NCI-H69 (cell line): Measurements from ENCODE around the gene THRB.
"Not testable (repeated sequence)": the region's sequence is repeated elsewhere in the genome, so short reads cannot be mapped to it uniquely, and the experiment has no call there.

Source experiments
- DNase-seq: peaks from one replicate; lab custom pipeline; 2025; lab: John Stamatoyannopoulos, UW

The THRB gene

DNA sequence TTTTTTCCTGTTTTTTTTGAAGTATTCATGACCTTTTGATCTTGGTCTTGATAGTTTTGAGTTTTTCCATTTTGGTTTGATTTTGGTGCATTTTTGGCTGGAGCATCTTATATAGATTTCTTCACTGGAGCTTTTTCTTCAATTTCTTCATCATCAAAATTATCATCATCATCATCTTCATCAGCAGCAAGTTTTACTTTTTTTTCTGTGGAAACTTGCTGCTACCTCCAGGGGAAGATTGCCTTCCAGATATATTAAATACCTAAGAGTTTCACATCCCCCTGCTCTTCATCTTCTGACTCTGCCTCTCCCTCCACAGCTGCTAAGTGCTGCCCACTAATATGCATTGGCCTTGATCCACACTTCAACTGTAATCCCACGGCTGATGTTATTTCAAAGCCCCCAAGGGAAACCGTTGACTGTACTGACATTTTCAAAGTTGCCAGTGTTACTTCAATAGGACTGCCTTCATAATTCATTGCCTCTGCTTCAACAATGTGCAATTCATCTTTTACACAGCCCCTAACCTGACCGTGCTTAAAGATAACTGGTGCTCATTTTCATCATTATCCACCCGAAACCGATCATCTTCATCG lies 397.9 kb downstream of the THRB start:
- DNase-seq: no peak

DNA sequence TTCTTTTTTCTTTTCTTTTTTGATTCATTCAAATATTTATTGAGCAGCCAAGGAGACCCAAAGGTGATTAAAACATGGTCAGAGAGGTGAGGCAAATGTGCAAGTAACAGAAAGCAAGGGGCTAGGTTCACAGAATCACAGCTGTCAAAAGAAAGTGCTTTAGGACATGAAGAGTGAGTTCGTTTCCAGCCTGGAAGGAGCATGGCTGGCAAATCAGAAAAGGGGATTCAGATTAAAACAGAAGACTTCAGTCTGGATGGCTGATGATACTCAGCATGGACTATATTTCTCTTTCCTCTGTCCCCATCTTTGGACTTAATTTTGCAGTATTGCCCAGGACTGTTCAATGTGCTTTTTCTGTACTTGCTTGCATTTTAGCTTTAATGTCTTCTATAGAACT lies 398.4 kb downstream of the THRB start:
- no peak for DNase-seq

DNA sequence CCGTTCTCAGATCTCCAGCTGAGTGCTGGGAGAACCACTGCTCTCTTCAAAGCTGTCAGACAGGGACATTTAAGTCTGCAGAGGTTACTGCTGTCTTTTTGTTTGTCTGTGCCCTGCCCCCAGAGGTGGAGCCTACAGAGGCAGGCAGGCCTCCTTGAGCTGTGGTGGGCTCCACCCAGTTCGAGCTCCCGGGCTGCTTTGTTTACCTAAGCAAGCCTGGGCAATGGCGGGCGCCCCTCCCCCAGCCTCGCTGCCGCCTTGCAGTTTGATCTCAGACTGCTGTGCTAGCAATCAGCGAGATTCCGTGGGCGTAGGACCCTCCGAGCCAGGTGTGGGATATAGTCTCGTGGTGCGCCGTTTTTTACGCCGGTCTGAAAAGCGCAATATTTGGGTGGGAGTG lies 399.8 kb downstream of the THRB start:
- DNase-seq: not testable (repeated sequence)

DNA sequence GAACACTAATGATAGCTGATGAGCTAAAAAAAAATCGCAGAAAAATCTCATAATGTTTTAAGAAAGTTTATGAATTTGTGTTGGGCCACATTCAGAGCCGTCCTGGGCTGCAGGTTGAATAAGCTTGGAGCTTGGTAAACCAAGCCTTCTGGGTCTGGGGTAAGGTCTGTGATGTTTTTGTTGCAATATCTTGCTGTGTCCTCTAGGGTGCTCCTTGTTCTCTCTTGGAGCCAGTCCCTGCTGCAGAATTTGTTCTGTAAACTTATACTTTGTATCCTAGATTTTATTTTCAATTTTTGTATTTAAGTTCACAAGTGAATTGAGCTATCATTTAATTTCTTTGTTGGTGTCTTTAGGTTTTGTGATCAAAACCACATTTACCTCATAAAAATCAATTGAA lies 405.9 kb downstream of the THRB start:
- peak; percentile 31 for DNase-seq

DNA sequence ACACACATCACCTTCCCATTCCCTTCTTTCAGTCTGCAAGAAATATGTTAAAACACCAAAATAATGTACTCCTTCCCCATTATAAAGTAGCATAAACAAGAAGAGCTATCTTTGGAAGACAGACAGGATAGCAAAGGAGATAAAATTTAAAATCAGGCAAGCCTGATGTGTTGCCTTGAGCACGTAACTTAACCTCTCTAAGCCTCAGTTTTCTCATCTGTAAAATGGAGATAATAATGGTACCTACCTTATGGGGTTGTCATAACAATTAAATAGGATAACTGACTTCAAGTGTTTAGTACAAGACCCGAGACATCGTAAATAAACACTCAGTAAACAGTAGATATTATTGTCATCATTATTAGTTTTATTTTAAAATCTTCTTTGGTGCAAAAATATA lies 407.2 kb downstream of the THRB start:
- DNase-seq: no peak

DNA sequence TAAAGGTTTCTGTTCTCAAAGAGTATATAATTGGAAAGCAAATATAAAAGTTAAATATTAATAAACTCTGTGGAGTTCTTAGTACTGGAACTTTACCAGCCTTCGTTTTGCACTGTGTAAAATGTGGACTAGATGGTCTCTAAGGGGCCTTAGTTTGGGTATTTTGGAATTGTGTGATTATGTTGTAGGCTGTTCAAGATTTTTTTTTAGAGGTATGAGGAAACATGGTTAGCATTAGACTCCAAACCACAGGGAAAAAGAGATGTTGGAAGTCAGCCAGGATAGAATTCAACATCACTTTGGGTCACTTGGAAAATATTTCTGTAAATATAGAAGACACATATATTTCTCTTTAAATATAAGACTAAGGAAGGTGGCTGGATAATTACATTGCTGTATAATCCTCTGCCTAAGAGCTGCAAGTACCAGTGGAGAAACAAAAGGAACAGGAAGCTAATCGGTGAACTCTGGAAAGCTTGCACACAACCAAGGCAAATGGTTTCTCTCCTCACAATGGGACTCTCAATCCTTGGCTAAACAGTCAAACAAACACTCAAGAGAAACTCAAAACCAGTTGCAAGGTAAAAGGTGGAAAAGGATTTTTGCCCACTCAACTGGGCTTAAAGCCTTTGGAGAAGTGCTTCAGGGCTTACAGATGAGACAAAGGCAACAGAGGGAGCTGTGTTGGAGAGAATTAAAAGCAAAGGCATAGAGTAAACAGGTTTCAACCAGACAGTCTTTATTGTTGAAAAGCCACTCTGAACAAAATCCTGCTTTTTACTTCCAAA lies 407.8 kb downstream of the THRB start:
- peak; percentile 40 for DNase-seq

- no peak for DNase-seq
These were observed 408.4 kb downstream of the THRB start for GRCh38 chr3:24086206-24086605.

DNA sequence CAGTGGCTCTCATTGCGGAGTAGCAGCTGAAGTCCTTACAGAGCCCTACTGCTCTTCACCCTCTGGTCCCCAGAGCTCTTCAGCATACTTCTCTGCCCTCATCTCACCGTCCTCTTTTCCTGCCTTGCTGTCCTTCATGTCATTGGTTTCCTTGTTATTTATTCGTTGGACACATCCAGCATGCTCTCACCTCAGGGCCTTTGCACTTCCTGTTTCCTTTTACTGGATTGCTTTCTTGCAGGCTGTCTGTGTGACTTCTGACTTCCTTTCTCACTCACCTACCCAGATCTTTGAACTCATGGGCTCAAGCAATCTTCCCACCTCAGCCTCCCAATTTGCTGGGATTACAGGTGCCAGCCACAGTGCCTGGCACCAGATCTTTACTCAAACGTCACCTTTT lies 422.5 kb downstream of the THRB start:
- no peak for DNase-seq

- peak; percentile 80 for DNase-seq
These were observed 425.6 kb downstream of the THRB start for GRCh38 chr3:24069045-24069444.

GRCh38 chr3:24067483-24067882 lies 427.2 kb downstream of the THRB start:
- peak; percentile 6 for DNase-seq
